ENCODE measurements around the gene KCNJ13.

DNA sequence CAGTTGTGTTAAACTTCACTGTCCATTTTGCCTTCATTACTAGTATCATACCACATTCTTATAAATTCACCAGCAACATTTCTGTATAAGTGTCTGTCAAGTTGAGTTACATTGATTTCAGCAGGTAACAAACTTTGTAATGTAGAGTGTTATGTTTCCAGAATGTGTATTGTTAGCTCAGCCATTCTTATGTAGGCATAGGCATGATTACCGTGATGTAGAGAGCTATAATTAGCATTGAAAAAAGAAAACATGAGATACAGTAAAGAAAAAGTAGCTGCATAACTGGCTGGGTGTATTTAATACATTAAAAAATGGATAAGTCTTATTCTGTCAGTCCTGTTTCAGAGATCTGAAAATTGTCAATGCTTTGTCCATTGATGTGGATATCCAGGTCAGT is 8.5 kb downstream of the KCNJ13 start:
- TF ChIP-seq, protein P1, sequence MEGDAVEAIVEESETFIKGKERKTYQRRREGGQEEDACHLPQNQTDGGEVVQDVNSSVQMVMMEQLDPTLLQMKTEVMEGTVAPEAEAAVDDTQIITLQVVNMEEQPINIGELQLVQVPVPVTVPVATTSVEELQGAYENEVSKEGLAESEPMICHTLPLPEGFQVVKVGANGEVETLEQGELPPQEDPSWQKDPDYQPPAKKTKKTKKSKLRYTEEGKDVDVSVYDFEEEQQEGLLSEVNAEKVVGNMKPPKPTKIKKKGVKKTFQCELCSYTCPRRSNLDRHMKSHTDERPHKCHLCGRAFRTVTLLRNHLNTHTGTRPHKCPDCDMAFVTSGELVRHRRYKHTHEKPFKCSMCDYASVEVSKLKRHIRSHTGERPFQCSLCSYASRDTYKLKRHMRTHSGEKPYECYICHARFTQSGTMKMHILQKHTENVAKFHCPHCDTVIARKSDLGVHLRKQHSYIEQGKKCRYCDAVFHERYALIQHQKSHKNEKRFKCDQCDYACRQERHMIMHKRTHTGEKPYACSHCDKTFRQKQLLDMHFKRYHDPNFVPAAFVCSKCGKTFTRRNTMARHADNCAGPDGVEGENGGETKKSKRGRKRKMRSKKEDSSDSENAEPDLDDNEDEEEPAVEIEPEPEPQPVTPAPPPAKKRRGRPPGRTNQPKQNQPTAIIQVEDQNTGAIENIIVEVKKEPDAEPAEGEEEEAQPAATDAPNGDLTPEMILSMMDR (IDR thresholded peaks at IDR 0.05; ENCODE audit: poor library complexity, severe bottlenecking) = no peak
- TF ChIP-seq EP300 (conservative IDR thresholded peaks at IDR 0.05; ENCODE audit: poor library complexity, severe bottlenecking) (no peak), SMC3 (conservative IDR thresholded peaks at IDR 0.05; ENCODE audit: poor library complexity) (no peak), POLR2AphosphoS5 (IDR thresholded peaks at IDR 0.05) (no peak)

All from neural cell (in vitro differentiated cells).